ENCODE results near the gene NEK11. TPM values are rescaled to one million over a fixed set of nuclear protein-coding genes. Genes with fewer than 3 reads are reported as not detected.
A peak's percentile ranks its signal among the peaks of the same experiment; 100 is the strongest.
"Not testable (repeated sequence)": the region's sequence is repeated elsewhere in the genome, so short reads cannot be mapped to it uniquely, and the experiment has no call there.

NEK11 gene
- polyA plus RNA-seq, 3 donors, result 15.8 to 22.1 (median 18.1) TPM

DNA sequence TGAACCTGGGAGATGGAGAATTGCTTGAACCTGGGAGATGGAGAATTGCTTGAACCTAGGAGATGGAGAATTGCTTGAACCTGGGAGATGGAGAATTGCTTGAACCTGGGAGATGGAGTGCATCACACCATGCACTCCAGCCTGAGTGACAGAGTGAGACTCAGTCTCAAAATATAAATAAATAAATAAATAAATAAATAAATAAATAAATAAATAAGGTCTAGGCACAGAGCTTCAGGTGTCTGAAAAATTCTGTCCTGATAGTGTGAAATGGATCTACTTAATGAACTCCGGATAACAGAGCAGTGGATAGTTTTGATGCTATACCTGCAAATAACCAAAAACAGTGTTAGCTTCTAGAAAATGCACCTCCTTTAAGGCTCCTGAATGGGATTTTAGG, 330.6 kb downstream of the NEK11 start:
- no peak for DNase-seq

DNA sequence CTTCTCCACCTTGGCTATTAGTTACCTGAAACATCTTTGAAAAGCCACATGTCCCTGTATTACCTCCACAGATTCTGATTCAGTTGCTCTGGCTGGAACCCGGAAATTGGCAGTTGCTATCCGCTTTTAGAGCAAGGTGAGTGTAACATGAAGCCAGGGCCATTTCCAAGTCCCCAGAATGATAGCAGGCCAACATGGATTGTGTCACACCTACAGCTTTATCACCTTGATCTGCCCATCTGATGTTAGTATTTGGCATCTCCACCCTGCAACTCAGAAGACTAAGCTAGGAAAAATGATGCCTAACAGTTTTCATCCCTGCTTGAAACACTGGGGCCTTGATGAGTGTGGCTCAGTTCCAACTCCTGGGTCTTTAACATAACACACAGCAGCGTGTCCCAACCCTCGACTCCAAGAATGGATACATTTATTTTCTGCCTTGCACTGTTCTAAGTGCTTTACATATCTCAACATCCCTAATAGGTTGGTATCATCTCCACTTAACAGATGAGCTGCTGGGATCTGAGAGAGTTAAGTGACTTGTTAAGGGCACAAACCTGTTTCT, 333.6 kb downstream of the NEK11 start:
- DNase-seq, result no peak

GRCh38 chr3:131361066-131361463, 334.4 kb downstream of the NEK11 start:
- DNase-seq, result not testable (repeated sequence)

GRCh38 chr3:131361464-131362421, 335.1 kb downstream of the NEK11 start:
- DNase-seq, result peak; percentile 48

DNA sequence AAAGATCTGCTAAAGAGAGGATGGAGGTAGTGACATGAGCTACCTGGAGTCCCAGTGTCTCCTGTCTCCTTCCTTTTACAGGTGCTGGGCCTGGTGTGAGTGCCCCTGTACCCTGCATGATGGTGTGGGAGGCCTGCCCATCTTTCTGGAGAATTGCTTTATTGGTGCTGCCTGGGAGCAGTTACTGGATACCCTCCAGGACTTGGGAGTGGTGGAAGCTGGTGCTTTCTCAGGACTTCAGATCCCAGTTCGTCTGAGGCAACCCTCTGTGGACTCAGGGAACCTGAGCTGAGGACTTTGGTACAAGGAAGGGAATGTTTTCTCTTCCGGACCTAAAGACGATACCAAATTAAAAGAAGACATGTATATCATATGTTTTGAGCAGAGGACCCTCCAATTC, 336.6 kb downstream of the NEK11 start:
- DNase-seq, result no peak

DNA sequence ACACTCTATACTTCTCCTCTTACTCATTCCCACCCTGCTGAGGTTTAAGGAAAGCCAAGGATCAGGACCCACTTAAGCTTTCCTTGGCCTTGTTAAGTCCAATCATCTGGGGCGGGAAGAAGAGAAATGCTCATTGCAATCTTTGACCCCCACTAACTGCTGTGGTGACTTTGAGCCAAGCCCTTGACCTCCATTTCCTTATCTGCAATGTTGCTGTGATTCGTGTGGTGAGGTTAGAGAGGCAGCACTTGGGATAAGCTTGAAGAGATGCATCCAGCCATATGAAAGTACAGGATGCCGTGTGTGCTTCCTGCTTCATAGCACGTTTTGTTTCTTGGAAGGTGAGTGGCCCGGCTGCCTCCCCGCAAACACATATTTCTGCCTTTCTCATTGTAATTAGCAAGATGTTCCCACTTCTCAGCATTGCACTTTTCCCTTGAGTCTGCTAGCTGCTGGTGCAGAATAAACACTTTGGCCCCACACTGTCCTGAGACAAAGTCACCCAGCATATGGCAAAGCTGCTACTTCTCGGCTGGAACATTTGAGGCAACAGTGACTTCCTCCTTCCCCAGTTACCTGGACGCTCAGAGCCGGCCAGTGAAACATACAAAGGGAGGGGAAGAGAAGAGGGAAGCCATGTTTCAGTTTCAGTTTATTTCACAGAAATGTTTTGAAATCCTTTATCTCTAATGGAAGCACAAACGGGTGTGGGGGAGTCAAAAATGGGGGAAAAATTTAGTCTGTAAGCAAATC, 344.4 kb downstream of the NEK11 start:
- DNase-seq, result no peak

DNA sequence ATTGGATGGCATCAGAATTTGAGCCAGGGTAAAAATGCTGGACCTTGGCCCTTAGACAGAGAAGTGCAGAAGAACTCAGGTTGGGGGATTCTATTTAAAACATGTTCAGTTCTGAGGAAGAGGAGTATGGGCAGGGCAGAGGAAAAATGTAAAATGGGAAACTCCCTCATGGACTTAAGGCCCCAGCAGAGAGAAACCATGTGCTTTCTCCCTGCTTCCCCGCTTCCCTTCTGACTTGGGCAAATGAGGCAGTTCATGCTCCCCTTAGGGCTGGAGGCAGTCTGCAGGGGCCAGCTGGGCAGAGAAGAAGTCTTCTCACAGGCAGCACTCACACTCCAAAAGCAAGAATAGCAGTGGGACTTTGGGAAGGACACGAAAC, 345.0 kb downstream of the NEK11 start:
- no peak for DNase-seq

GRCh38 chr3:131374741-131375140, 348.1 kb downstream of the NEK11 start:
- no peak for DNase-seq

DNA sequence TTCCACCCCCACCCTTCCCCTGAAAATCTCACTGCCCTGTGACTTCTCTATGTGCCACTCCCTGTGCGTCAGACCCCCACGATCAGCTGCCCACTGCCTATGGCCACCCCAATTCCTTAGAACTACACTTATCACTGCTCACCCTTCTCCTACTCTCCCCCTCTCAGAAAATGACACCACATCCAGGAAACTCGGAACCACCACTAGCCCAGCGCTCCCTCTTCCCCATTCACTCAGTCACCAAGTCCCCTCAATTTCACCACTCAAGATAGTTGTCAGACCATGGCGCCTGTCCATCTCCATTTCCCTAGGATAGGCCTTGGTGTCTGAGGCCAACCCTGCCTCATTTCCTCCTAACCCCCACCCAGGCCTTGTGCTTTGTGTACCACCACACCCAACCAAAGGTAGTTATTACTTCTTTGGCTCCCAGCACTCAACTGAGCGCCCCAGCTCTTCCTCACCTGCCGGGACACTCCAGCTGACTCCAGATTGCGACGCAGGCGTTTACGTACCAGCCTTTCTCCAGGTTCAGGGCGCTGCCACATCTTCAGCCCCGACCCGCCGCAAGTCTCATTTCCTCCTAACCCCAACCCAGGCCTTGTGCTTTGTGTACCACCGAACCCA, 354.3 kb downstream of the NEK11 start:
- DNase-seq, result not testable (repeated sequence)

GRCh38 chr3:131381445-131382291, 355.0 kb downstream of the NEK11 start, which contains the start of gene NUDT16:
TSS of gene NUDT16 (plus strand) at chr3:131381774. CDS start at chr3:131381805, 31 bp downstream.
- DNase-seq, result peak; percentile 98

DNA sequence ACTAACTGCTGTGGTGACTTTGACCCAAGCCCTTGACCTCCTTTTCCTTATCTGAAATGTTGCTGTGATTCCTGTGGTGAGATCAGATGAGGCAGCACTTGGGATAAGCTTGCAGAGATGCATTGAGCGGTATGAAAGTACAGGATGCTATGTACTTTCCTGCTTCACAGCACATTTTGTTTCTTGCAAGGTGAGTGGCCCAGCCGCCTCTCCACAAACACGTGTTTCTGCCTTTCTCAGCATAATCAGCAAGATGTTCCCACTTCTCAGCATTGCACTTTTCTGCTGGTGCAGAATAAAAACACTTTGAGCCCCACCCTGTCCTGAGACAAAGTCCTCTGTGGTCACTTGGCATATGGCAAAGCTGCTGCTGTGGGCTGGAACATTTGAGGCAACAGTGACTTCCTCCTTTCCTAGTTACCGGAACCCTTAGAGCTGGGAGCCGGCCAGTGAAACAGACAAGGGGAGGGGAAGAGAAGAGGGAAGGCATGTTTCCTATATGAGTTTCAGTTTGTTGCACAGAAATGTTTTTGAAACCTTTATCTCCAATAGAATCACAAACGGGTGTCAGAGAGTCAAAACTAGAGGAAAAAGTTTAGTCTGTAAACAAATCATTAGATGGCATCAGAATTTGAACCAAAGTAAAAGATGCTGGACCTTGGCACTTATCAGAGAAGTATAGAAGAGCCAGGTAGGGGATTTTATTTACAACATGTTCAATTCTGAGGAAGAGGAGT, 359.9 kb downstream of the NEK11 start:
- no peak for DNase-seq

GRCh38 chr3:131387796-131388489, 361.3 kb downstream of the NEK11 start:
- no peak for DNase-seq

DNA sequence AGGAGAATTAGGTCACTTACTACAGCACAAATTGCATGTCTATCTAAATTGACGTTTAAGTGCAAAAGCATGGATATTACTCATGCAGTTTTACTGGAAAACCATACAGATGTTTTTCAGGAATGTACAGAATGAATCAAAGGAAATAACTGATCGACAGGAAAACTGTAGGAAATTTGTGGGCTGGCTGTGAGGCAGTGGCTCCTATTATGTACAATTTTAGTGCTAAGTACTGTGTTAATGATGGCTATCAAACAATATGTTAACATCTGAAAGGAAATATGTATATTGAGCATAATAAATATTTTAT, 361.8 kb downstream of the NEK11 start:
- DNase-seq, result no peak

DNA sequence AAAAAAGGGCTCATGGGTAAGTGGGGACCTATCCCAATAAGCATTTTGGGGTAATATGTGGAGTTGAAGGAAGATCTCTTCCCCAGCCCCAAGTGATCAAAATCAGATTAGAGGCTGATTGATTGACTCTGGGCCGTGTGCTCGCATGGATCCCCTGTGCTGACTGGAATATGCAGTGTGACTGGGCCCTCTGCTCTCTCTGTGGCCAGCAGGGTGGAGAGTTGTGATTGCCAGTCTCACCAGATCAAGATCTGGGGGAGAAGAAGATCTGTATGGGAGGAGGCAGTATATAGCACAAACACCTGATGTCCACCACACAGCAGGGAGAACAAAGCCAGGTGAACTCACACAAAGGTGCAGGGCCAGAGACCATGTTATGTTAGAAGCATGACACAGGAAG, 363.7 kb downstream of the NEK11 start:
- no peak for DNase-seq

GRCh38 chr3:131393051-131393450, 366.4 kb downstream of the NEK11 start:
- no peak for DNase-seq

DNA sequence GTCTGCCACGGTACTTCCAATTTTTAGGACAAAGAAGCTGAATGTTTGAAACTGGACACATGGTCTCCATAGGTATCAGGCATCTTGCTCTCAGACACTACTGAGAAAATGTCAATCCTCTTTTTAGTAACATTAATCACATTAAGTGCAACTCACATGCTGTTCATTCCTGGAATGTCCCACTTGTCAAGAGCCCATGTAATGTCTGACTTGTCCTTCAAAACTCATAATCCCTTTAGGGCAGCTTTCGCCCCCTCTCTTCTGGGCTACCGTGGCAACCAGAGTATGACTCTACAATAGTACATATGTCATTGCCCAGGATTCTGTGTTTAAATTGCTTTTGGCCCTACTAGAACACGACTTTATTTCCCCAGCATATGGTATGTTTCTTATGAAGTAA, 367.2 kb downstream of the NEK11 start:
- no peak for DNase-seq

GRCh38 chr3:131394400-131394799, 367.7 kb downstream of the NEK11 start:
- no peak for DNase-seq

DNA sequence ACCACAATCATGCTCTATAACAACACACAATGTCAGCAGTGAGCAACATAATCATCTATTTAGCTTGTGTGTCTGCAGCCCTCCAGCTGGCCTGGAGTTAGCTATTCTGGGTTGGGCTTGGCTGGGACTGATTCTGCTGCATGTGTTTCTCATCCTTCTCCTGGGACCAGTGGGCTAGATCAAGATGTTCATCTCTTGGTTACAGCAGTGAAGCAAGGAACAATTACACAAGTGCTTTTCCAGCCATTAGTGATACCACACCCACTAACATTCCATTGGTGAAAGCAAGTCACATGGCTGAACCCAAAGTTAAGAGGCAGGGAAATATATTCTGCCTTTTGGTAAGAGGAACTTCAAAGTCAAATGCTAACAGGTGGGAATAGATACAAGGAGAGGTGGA, 369.5 kb downstream of the NEK11 start:
- DNase-seq, result no peak

GRCh38 chr3:131397889-131398288, 371.2 kb downstream of the NEK11 start:
- no peak for DNase-seq
